LNCAP (cell line): ENCODE results near the gene MYLK.

Source experiments
- CTCF ChIP-seq: fragments of 450-650 bp; IDR thresholded peaks from 2 replicates; pipeline ENCODE4 v1.5.1; 2017; ENCODE audit warnings: mild to moderate bottlenecking

The MYLK gene

GRCh38 chr3:123587401-123587800 lies 296.7 kb downstream of the MYLK start:
- no peak for TF ChIP-seq CTCF

GRCh38 chr3:123586968-123587367 lies 297.2 kb downstream of the MYLK start:
- no peak for TF ChIP-seq CTCF

GRCh38 chr3:123586131-123586530 lies 298.0 kb downstream of the MYLK start:
- TF ChIP-seq CTCF: no peak

DNA sequence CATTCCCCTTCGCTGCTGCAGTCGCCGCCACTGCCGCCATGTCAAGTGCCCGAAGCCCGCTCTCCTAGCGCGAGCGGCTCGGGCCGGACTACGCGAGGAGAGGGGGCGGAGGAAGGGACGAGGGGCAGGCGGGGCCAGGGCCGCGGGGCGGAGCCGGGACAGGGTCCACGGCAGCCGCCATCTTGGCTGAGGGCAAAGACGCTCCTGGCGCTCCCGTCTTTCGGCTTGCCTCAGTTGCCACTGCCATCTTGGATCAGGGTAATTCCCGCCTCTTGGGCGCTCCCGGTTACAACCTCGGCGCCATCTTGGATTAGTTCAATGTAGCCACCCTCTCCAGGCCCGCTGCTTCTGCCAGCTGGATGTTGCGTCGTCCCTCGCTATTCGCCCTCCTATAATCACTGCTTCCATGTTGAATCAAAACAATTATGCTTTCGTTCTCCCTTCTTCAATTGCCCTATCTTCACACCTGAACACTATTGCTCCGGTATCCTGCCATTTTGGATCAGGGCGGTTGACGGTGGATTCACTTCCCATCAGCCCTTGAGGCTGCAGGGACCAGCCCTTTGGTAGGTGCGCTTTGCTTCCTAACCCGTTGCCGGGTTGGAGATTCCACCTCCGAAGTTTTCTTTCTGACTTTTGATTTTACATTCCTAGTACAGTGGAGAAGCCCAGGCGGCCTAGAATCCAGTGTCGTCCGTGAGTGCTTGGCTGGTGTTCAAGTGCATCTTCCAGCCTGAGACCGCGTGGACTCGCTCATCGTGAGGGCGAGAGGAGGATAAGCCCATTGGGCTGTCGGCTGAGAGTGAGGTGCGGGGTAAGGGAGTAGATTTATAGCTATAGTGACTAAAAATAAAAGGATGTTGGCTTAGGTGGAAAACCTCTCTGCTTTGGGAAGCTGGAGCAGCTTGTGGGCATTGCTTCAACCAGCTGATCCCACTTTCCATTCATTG lies 298.9 kb downstream of the MYLK start, which contains the start of gene HACD2:
Gene HACD2, minus strand, starts transcription at position 66 of the 950 bp plus-strand sequence. Its CDS starts 26 bp downstream, at position 40.
- TF ChIP-seq CTCF: no peak

- peak; percentile 33; the same call in 1 of the 2 replicates for TF ChIP-seq CTCF
Measured at GRCh38 chr3:123584284-123584987, 299.7 kb downstream of the MYLK start.

GRCh38 chr3:123583561-123583960 lies 300.6 kb downstream of the MYLK start:
- TF ChIP-seq CTCF: no peak

DNA sequence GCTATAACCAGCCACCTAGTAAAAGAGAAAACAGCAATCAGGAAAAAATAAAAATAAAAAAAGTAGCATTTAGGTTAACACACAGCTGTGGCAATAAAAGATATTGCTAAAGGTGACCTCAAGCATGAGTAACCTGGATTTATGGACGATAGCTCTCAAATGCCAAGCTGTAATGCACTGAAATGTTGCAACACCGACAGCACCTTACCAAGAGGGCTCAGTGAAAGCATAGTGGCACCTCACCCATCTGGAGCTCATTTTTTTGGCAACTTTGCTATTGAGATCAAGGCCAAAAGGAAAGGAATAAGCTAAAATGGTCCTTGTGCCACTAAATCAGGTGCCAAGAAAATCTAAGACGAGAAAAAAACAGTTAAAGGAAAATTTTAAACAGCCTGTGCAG lies 301.8 kb downstream of the MYLK start:
- no peak for TF ChIP-seq CTCF
